Endometrium (tissue), 2 donors: ENCODE results near the gene NUP133.
"Not testable (repeated sequence)": the region's sequence is repeated elsewhere in the genome, so short reads cannot be mapped to it uniquely, and the experiment has no call there.

ENCODE experiments used
- FAIRE-seq: peaks from 2 replicates; lab custom pipeline; 2012; peaks lifted over from hg19 to GRCh38; lab: Jason Lieb, UNC
- donor health status: control.
- donor health status: control.

NUP133 gene

GRCh38 chr1:229411434-229412055, 96.6 kb downstream of the NUP133 start:
- FAIRE-seq = no peak

- FAIRE-seq = no peak
Measured at GRCh38 chr1:229410692-229411433, 97.3 kb downstream of the NUP133 start.

- FAIRE-seq = no peak
Measured at GRCh38 chr1:229410370-229410691, 97.8 kb downstream of the NUP133 start.

GRCh38 chr1:229409616-229410369, 98.3 kb downstream of the NUP133 start:
- FAIRE-seq = no peak

GRCh38 chr1:229408458-229409037, 99.6 kb downstream of the NUP133 start:
- FAIRE-seq = no peak

GRCh38 chr1:229407206-229408026, 100.7 kb downstream of the NUP133 start:
- no peak for FAIRE-seq

- FAIRE-seq = no peak
Measured at GRCh38 chr1:229406798-229407197, 101.3 kb downstream of the NUP133 start.

- FAIRE-seq = no peak
Measured at GRCh38 chr1:229403573-229403972, 104.6 kb downstream of the NUP133 start.

- FAIRE-seq = no peak
Measured at GRCh38 chr1:229402993-229403392, 105.1 kb downstream of the NUP133 start.

GRCh38 chr1:229402329-229402728, 105.8 kb downstream of the NUP133 start:
- not testable (repeated sequence) for FAIRE-seq

GRCh38 chr1:229397762-229398161, 110.4 kb downstream of the NUP133 start:
- FAIRE-seq = no peak

GRCh38 chr1:229396585-229397206, 111.4 kb downstream of the NUP133 start:
- no peak for FAIRE-seq

GRCh38 chr1:229394517-229394916, 113.6 kb downstream of the NUP133 start:
- FAIRE-seq = not testable (repeated sequence)

GRCh38 chr1:229392936-229393335, 115.2 kb downstream of the NUP133 start:
- FAIRE-seq = no peak
